ENCODE results near the gene RUNX3.

GRCh38 chr1:24921412-24921811 is 8.7 kb downstream of the RUNX3 start:
- TF ChIP-seq EZH2 (IDR thresholded peaks at IDR 0.05; ENCODE audit: low read length) (no peak), CTCF (optimal IDR thresholded peaks at IDR 0.05 in 1 of 3, IDR thresholded peaks at IDR 0.05 in 1 of 3, conservative IDR thresholded peaks at IDR 0.05 in 1 of 3; ENCODE audit: extremely low read depth in 1 of 3, insufficient read depth in 2 of 3, low read length in 3 of 3) (no peak)

All from keratinocyte (primary cell).